ENCODE measurements around the gene LYL1.
"Not testable (repeated sequence)": the region's sequence is repeated elsewhere in the genome, so short reads cannot be mapped to it uniquely, and the experiment has no call there.

The LYL1 gene
- total RNA-seq: 4.6 to 9.3 (median 6.6) reads per million in 3 donors

DNA sequence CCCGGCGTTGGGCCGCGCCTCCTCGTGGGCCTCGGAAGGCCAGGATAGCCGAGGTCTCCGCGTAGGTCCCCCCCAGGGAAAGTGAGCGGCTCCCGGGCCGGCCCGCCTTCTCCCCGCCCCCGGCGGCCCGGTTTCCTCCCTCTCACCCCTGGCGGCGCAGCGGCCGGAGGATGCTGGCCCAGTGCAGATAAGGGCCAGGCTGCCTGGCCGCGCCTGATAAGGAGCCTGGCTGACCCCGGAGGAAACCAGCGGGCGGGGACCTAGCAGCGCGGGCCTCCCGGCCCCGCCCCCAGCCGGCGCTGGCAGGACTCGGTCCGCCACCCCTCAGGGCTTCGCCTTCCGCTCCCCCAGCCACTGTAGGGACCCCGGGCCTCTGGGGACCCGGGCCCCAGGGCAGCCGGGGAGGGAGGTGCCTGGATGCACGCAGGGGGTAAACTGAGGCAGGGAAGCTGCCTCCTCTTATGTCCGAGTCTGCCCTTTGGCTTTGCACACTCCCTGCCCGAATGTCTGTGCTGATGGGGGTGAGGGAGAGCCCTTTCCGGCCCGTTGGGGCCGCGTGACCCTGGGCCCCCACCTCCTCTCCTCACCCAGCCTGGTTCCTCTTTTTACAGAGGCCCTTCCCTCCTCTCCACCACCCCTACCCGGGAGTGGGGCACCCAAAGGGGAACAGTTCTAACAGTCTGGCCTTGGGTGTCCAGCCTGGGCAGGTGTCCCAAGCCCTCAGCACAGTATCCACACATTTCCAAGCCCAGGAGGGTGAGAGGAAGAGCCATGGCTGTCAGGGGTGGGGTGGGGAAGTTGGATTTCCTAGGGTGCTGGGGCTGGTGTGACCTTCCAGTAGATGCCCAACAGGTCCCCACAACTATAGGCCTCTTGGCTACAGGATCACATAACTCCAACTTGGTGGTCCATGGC lies at the start of gene LYL1:
TSS of gene LYL1 (minus strand) at position 193 of the 915 bp plus-strand sequence. CDS start 1,687 bp downstream, outside the sequence.
- Histone ChIP-seq H3K36me3 (ENCODE audit: control insufficient read depth, insufficient read depth, low read length) (no peaks in the 10 kb centered on the region), H3K27me3 (replicated peaks; ENCODE audit: control insufficient read depth, insufficient read depth, low read length, poor library complexity, severe bottlenecking) (peaks cover under 1% of the 10 kb centered on the region), H3K9me3 (ENCODE audit: control insufficient read depth, low read length) (no peaks in the 10 kb centered on the region), H3K27ac (ENCODE audit: insufficient read depth, low read length, poor library complexity, severe bottlenecking) (peak within 1 kb of the TSS; percentile 65), H3K4me1 (ENCODE audit: control insufficient read depth, insufficient read depth, low read length, poor library complexity, severe bottlenecking) (peaks cover 62% of the 10 kb centered on the region), H3K4me3 (ENCODE audit: insufficient read depth, low read depth, low read length, poor library complexity, severe bottlenecking) (peak within 1 kb of the TSS; percentile 63)
- DNase-seq: no peak

DNA sequence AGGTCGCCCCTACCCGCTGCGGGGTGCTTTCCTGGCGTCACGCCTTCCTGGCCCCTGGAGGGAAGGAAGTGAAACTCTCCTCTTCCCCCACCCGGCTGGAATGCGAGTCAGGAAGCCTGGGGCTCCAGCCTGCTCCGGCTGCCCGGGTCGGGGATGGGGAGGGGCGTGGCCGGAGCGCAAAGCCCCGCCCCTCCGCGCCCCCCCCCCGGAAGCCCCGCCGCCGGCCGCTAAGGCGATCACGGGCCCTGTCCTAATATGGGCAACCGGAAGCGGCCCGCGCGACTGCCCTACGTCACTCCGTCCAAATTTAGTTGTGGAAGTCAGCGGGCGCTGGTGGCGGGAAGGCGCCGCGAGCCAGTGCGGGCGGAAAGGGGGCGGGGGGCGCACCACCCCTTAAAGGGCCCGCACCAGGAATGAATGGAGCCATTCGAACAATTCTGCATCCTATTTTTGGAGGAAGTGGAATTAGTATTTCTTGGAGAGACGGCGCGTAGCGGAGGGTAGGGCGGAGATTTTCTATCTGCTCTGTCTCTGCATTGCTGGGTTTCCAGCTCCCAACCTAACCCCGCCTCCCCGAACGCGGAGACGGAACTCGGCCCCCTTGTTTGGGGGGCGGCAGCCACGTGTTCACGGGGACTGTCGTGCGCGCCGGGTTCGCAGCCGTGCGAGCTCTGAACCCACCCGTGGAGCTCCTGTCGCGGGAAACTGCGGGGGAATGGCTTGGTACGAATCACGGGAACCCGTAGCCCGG lies 49.1 kb upstream of the LYL1 start:
- H3K9me3 ChIP-seq (ENCODE audit: control insufficient read depth, low read length): no peaks in the 10 kb centered on the region
- H3K4me3 ChIP-seq (ENCODE audit: insufficient read depth, low read depth, low read length, poor library complexity, severe bottlenecking): peak overlapping the region; percentile 97
- H3K36me3 ChIP-seq (ENCODE audit: control insufficient read depth, insufficient read depth, low read length): peaks cover 15% of the 10 kb centered on the region
- H3K4me1 ChIP-seq (ENCODE audit: control insufficient read depth, insufficient read depth, low read length, poor library complexity, severe bottlenecking): peaks cover 8% of the 10 kb centered on the region
- peak; percentile 94 to 95 (median 94) for DNase-seq
- H3K27ac ChIP-seq (ENCODE audit: insufficient read depth, low read length, poor library complexity, severe bottlenecking): peak overlapping the region; percentile 94
- no peaks in the 10 kb centered on the region for H3K27me3 ChIP-seq (replicated peaks; ENCODE audit: control insufficient read depth, insufficient read depth, low read length, poor library complexity, severe bottlenecking)

DNA sequence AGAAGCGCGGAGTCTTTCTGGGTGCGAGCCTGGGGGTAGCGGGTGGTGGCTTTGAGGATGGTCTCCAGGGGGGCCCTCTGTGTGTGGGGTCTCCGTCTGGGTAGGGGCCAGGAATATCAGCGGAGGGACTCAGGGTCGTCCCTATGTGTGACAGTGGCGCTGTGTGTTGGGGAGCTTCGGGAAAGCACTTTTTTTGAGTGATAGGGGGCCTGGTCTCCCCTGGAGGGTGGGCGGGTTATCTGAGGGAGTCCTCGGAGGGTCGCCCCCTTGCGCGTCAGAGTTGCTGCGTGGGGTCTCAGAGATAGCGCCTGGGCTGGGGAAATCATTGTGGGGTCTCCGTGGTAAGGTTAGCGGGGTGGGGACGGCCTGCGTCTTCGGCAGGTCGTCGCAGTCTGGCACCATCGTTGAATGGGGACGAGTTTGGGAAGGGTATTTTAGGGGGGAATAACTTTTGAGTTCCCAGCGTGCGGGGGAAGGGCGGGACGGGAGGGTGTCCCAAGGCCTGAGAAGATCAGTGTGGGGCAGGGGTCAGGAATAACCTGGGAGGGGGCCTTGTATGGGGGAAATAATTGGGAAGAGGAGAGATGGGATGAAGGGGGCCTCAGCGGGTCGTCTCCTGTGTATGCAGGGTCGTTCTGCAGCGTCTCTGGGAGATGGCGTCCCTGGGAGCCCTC lies 48.4 kb upstream of the LYL1 start:
- no peaks in the 10 kb centered on the region for H3K27me3 ChIP-seq (replicated peaks; ENCODE audit: control insufficient read depth, insufficient read depth, low read length, poor library complexity, severe bottlenecking)
- no peaks in the 10 kb centered on the region for H3K9me3 ChIP-seq (ENCODE audit: control insufficient read depth, low read length)
- H3K4me1 ChIP-seq (ENCODE audit: control insufficient read depth, insufficient read depth, low read length, poor library complexity, severe bottlenecking): peaks cover 2% of the 10 kb centered on the region
- peaks cover 15% of the 10 kb centered on the region for H3K36me3 ChIP-seq (ENCODE audit: control insufficient read depth, insufficient read depth, low read length)
- H3K4me3 ChIP-seq (ENCODE audit: insufficient read depth, low read depth, low read length, poor library complexity, severe bottlenecking): peak overlapping the region; percentile 97
- H3K27ac ChIP-seq (ENCODE audit: insufficient read depth, low read length, poor library complexity, severe bottlenecking): peak overlapping the region; percentile 94
- DNase-seq: no peak

DNA sequence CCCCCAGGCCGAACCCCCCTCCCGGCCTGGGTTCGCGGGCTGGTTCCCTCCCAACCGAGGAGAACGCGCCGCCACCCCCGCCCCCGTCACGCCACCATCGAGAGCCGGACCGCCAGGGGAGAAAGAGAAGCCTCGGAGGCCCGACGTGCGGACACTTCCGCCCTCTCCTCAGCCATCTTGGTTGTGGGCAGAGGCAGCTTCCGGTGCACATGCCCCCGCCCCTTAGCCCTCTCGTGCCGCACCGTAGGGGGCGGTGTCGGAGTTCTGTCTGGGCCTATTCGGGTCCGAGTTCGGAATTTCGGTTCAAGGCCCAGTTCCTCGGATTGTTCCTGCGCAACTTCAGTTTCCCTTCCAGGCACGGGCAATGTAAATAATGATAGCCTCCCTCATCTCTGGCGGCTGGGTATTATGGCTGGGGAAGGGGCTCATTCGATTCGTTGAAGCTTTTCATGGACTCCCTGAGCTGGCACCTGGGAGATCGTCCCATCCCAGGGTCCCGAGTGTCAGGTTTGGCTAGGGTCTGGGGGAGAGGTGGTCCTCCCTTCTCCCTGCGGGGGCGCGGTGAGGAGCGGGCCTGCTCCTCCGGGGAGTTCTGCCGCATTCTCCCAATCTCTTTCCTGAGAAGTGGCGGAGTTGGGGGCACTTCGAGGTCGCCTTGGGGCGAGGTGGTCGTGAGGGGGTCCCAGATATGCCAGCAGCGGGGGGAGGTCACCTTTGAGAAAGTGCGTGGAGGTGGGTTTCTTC lies 47.7 kb upstream of the LYL1 start, which contains the start of the genes IER2 and STX10:
TSS of gene IER2 (plus strand) at position 225 of the 744 bp plus-strand sequence. CDS start 2,776 bp downstream, outside the sequence.
TSS of gene STX10 (minus strand) at position 189 of the 744 bp plus-strand sequence. CDS start 202 bp downstream, outside the sequence.
- DNase-seq: peak; percentile 86 to 91 (median 91)
- Histone ChIP-seq H3K4me1 (ENCODE audit: control insufficient read depth, insufficient read depth, low read length, poor library complexity, severe bottlenecking) (no peaks in the 10 kb centered on the region), H3K27me3 (replicated peaks; ENCODE audit: control insufficient read depth, insufficient read depth, low read length, poor library complexity, severe bottlenecking) (no peaks in the 10 kb centered on the region)

DNA sequence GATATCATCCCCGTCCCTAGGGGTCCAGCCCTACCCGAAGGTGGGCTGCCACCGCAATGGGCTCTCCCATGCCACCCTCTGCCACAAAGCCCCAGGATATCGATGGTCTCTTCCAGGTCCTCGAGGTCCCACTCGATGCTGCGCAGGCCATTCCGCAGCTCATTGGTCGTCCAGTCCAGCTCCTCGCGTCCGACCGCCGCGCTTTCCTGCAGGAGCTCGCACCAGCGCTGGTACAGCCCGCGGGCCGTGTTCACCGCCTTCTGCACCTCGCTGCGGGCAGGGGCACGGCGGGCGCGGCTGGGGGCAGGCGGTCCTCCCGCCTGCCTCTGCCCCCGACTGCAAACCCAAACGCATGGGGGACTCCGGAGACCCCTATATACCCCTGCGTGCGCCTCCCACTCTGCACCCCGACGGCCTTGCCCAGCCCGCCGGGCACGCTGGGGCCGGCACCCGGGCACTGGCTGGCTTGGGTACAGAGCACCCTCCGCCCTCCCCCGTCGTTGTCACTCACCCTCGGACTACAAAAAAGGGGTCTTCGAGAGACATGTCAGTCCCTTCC lies 47.0 kb upstream of the LYL1 start:
- peak overlapping the region; percentile 94 for H3K27ac ChIP-seq (ENCODE audit: insufficient read depth, low read length, poor library complexity, severe bottlenecking)
- no peak for DNase-seq
- H3K9me3 ChIP-seq (ENCODE audit: control insufficient read depth, low read length): no peaks in the 10 kb centered on the region
- peak overlapping the region; percentile 97 for H3K4me3 ChIP-seq (ENCODE audit: insufficient read depth, low read depth, low read length, poor library complexity, severe bottlenecking)
- H3K4me1 ChIP-seq (ENCODE audit: control insufficient read depth, insufficient read depth, low read length, poor library complexity, severe bottlenecking): no peaks in the 10 kb centered on the region
- H3K36me3 ChIP-seq (ENCODE audit: control insufficient read depth, insufficient read depth, low read length): peaks cover 16% of the 10 kb centered on the region
- H3K27me3 ChIP-seq (replicated peaks; ENCODE audit: control insufficient read depth, insufficient read depth, low read length, poor library complexity, severe bottlenecking): no peaks in the 10 kb centered on the region

More for the DNA sequence above, 47.7 kb upstream of the LYL1 start, which contains the start of the genes IER2 and STX10:
- Histone ChIP-seq H3K36me3 (ENCODE audit: control insufficient read depth, insufficient read depth, low read length) (peaks cover 15% of the 10 kb centered on the region), H3K4me3 (ENCODE audit: insufficient read depth, low read depth, low read length, poor library complexity, severe bottlenecking) (peak within 1 kb of the TSS; percentile 97), H3K27ac (ENCODE audit: insufficient read depth, low read length, poor library complexity, severe bottlenecking) (peak within 1 kb of the TSS; percentile 94), H3K9me3 (ENCODE audit: control insufficient read depth, low read length) (no peaks in the 10 kb centered on the region)

DNA sequence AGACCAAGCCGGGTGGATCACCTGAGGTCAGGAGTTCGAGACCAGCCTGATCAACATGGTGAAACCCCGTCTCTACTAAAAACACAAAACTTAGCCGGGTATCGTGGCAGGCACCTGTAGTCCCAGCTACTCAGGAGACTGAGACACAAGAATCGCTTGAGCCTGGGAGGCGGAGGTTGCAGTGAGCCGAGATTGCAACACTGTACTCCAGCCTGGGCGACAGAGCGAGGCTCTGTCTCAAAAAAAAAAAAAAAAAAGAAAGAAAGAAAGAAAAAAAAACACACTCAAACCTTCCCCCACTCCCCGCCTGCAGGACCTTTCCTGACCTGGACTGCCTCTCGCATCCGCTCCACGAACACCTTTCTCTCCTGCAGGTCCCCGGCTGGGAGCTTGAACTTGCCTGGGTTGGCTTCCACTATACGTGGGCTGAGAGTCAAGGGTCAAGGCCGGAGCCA lies 46.5 kb upstream of the LYL1 start:
- H3K36me3 ChIP-seq (ENCODE audit: control insufficient read depth, insufficient read depth, low read length): peaks cover 19% of the 10 kb centered on the region
- not testable (repeated sequence) for H3K27ac ChIP-seq (ENCODE audit: insufficient read depth, low read length, poor library complexity, severe bottlenecking)

GRCh38 chr19:13146763-13147563 lies 44.3 kb upstream of the LYL1 start:
- H3K4me3 ChIP-seq (ENCODE audit: insufficient read depth, low read depth, low read length, poor library complexity, severe bottlenecking): no peak overlapping the region
- H3K4me1 ChIP-seq (ENCODE audit: control insufficient read depth, insufficient read depth, low read length, poor library complexity, severe bottlenecking): no peaks in the 10 kb centered on the region
- no peaks in the 10 kb centered on the region for H3K9me3 ChIP-seq (ENCODE audit: control insufficient read depth, low read length)
- H3K36me3 ChIP-seq (ENCODE audit: control insufficient read depth, insufficient read depth, low read length): peaks cover 10% of the 10 kb centered on the region
- DNase-seq: no peak
- no peak overlapping the region for H3K27ac ChIP-seq (ENCODE audit: insufficient read depth, low read length, poor library complexity, severe bottlenecking)
- H3K27me3 ChIP-seq (replicated peaks; ENCODE audit: control insufficient read depth, insufficient read depth, low read length, poor library complexity, severe bottlenecking): no peaks in the 10 kb centered on the region

More for the DNA sequence above, 46.5 kb upstream of the LYL1 start:
- not testable (repeated sequence) for H3K27me3 ChIP-seq (replicated peaks; ENCODE audit: control insufficient read depth, insufficient read depth, low read length, poor library complexity, severe bottlenecking); H3K4me1 ChIP-seq (ENCODE audit: control insufficient read depth, insufficient read depth, low read length, poor library complexity, severe bottlenecking); H3K9me3 ChIP-seq (ENCODE audit: control insufficient read depth, low read length); DNase-seq
- H3K4me3 ChIP-seq (ENCODE audit: insufficient read depth, low read depth, low read length, poor library complexity, severe bottlenecking): peak overlapping the region; percentile 97

- no peak for DNase-seq
- Histone ChIP-seq H3K27ac (ENCODE audit: insufficient read depth, low read length, poor library complexity, severe bottlenecking) (no peak overlapping the region), H3K36me3 (ENCODE audit: control insufficient read depth, insufficient read depth, low read length) (peaks cover 50% of the 10 kb centered on the region), H3K4me1 (ENCODE audit: control insufficient read depth, insufficient read depth, low read length, poor library complexity, severe bottlenecking) (no peaks in the 10 kb centered on the region), H3K9me3 (ENCODE audit: control insufficient read depth, low read length) (no peaks in the 10 kb centered on the region), H3K4me3 (ENCODE audit: insufficient read depth, low read depth, low read length, poor library complexity, severe bottlenecking) (no peak overlapping the region), H3K27me3 (replicated peaks; ENCODE audit: control insufficient read depth, insufficient read depth, low read length, poor library complexity, severe bottlenecking) (no peaks in the 10 kb centered on the region)
These were observed 37.1 kb upstream of the LYL1 start for GRCh38 chr19:13139633-13140311.
